K562 (cell line): ENCODE data around the gene EDDM13.

ENCODE experiments used
- HMGN3 ChIP-seq: IDR thresholded peaks from 2 replicates; pipeline ENCODE4 v1.6.1; 2011; ENCODE audit warnings: borderline replicate concordance, low read depth, mild to moderate bottlenecking, mixed read lengths, low read length; ENCODE audit not compliant: insufficient read length; ENCODE audit errors: extremely low read depth
- SMC3 ChIP-seq: conservative IDR thresholded peaks from 2 replicates; pipeline ENCODE4 v1.6.1; 2011; ENCODE audit warnings: low read depth, low read length, improper control_type of control experiment; ENCODE audit not compliant: insufficient read depth
- ZNF316 ChIP-seq: fragments of 450-650 bp; IDR thresholded peaks from 2 replicates; pipeline ENCODE4 v1.6.1; 2016

GRCh38 chr19:56301155-56301554 lies 28.6 kb downstream of the EDDM13 start:
- no peak for TF ChIP-seq ZNF316
- TF ChIP-seq HMGN3 = no peak
- TF ChIP-seq SMC3 = no peak
